CD4-positive, alpha-beta T cell treated with Interleukin-17A for 1 hour (primary cell): ENCODE data around the gene AGAP1.

ENCODE experiments used
- DNase-seq: peaks from one replicate; pipeline ENCODE4 v3.0.0-alpha.2; 2020

The AGAP1 gene

GRCh38 chr2:235860111-235860510, 366.3 kb downstream of the AGAP1 start:
- DNase-seq, result no peak

GRCh38 chr2:235860871-235861270, 367.0 kb downstream of the AGAP1 start:
- DNase-seq, result no peak

- DNase-seq, result no peak
Observed at GRCh38 chr2:235861383-235861782, 367.5 kb downstream of the AGAP1 start.

GRCh38 chr2:235863414-235863813, 369.6 kb downstream of the AGAP1 start:
- DNase-seq, result no peak

- DNase-seq, result no peak
Observed at GRCh38 chr2:235864302-235864701, 370.5 kb downstream of the AGAP1 start.

GRCh38 chr2:235864733-235865515, 371.1 kb downstream of the AGAP1 start:
- no peak for DNase-seq

GRCh38 chr2:235866373-235866772, 372.5 kb downstream of the AGAP1 start:
- no peak for DNase-seq

GRCh38 chr2:235868224-235868623, 374.4 kb downstream of the AGAP1 start:
- DNase-seq, result no peak

- no peak for DNase-seq
Observed at GRCh38 chr2:235868645-235869044, 374.8 kb downstream of the AGAP1 start.

GRCh38 chr2:235870515-235870914, 376.7 kb downstream of the AGAP1 start:
- no peak for DNase-seq

GRCh38 chr2:235876099-235876679, 382.3 kb downstream of the AGAP1 start:
- no peak for DNase-seq

- no peak for DNase-seq
Observed at GRCh38 chr2:235877275-235877802, 383.5 kb downstream of the AGAP1 start.

- no peak for DNase-seq
Observed at GRCh38 chr2:235879116-235879515, 385.3 kb downstream of the AGAP1 start.

- no peak for DNase-seq
Observed at GRCh38 chr2:235883675-235884074, 389.8 kb downstream of the AGAP1 start.

GRCh38 chr2:235889302-235889630, 395.4 kb downstream of the AGAP1 start:
- no peak for DNase-seq

- no peak for DNase-seq
Observed at GRCh38 chr2:235893129-235893698, 399.4 kb downstream of the AGAP1 start.

- DNase-seq, result no peak
Observed at GRCh38 chr2:235894839-235895238, 401.0 kb downstream of the AGAP1 start.

- no peak for DNase-seq
Observed at GRCh38 chr2:235896061-235896460, 402.2 kb downstream of the AGAP1 start.

GRCh38 chr2:235897992-235898391, 404.1 kb downstream of the AGAP1 start:
- no peak for DNase-seq

GRCh38 chr2:235898766-235899165, 404.9 kb downstream of the AGAP1 start:
- no peak for DNase-seq

- no peak for DNase-seq
Observed at GRCh38 chr2:235900631-235901030, 406.8 kb downstream of the AGAP1 start.

- no peak for DNase-seq
Observed at GRCh38 chr2:235901243-235901642, 407.4 kb downstream of the AGAP1 start.

GRCh38 chr2:235903782-235904584, 410.1 kb downstream of the AGAP1 start:
- no peak for DNase-seq

- no peak for DNase-seq
Observed at GRCh38 chr2:235904585-235904931, 410.7 kb downstream of the AGAP1 start.
